DMS 273 treated with DMSO at 0.1 percent for 48 hours (cell line): Measurements from ENCODE around the gene MED7.

Experiments used
- DNase-seq: peaks from one replicate; lab custom pipeline; 2025; lab: John Stamatoyannopoulos, UW

Gene MED7

DNA sequence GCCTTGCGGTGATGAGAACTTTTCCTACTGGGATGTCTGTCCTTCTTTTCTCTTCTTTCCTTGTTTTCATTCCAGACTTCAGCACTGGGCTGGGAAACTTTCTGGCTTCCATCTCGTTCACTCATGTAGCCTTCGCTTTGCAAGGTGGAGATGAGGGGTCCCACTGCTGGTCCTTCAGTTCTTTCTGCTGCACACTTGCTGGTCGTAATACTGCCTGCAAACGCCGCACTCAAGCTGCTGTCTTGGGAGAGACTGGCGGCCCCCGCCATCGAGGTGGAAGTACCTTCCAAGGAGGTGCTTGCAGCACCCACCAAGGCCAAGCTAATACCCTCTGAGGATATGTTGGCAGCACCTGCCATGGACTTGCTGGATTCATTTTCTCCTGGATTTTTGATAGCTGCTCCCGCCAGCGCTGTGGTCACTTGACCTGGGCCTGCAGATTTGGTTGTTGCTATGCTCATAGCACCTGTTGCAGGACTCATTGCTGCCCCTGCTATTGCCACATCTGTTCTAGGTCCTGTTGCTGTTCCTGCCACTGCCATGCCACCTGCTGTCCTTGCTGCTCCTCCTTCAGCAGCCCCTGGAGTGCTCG, 20.4 kb upstream of the MED7 start:
- DNase-seq, result no peak

DNA sequence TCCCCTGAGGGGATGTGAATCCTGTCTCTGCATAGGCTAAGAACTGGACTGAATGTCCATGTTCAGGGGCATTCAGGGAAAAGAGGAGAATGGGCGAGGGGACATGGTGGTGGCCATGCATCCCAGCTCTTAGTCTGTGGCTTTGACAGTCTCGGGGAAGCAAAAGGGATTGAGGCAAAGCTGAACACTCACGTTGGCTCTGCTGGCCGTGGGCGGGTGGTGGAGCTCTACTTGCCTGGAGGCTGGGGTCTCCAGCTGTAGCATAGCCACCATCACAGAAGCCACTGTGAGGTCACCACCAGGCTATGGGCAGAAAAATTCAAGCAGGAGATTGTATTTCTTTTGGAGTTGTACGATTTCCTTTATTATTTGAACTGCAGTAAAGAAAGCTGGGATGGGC, 19.3 kb upstream of the MED7 start:
- no peak for DNase-seq

DNA sequence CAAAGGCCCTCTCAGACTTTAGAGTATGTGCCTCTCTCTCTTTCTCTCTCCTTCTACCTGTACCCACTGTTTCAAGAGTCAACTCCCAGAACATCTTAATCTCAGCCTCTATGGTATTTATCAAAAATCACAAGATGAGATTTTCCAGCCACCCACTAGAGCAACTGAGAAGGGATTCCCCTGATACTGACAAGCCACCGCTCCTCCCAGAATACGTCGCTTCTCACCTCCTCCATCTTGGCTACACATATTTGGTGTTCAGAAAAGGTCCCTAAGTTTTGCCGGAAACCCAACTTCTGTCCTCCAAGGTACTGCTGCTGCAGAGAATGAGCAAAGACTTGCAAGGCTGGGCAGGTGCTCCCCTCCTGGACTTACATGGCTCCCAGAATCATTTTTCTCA, 17.3 kb upstream of the MED7 start:
- no peak for DNase-seq

DNA sequence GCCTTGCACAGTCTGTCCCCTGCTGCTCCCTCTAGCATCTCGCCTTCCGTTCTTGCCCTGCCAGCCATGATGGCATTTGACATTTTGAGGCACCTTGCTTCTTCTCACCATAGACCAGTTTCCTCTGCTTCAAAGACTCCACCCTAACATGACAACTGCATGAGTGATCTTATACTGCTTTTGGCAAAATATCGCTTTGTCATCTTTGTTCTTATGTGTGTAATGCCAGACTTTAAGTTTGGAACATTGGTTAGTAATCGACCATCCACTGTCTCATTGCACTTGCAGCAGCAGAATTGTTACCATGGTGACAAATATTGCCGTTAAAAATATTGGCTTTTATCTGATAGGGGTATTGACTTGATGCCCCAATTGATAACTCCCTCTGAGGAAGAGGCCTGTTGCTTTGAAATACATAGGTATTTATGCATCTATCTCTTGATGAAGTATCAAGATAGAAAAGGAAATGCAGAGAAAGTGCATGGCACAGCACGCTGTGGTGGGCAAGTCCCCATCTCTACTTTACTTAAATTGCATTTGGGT, 16.6 kb upstream of the MED7 start:
- DNase-seq, result no peak

DNA sequence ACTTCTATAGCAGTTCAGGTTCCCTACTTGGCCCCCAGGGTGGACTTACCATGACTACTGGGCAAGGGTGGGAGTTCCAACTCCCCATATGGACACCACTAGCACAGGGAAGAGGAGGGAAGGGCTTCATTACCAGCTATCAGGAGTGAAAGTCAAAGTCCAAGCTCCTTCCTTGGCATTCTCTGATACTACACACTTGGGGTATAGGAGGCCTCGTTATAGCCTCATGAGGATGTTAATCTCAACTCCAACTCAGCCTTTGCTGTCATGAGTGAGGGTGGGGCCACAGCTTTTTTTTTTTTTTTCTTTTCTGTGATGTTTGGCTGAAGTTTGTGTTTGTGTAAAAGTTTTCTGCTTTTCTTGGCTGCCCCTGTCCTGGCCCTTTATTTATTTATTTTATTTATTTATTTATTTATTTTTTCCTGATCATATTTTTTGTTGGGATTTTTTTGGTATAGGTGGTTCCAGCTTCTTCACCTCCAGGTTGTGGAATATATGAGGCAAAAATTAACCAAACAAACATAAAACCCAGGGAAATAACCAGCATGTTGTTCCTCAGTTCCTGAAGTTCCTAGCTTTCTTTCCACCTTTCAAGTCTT, 14.7 kb upstream of the MED7 start:
- no peak for DNase-seq

DNA sequence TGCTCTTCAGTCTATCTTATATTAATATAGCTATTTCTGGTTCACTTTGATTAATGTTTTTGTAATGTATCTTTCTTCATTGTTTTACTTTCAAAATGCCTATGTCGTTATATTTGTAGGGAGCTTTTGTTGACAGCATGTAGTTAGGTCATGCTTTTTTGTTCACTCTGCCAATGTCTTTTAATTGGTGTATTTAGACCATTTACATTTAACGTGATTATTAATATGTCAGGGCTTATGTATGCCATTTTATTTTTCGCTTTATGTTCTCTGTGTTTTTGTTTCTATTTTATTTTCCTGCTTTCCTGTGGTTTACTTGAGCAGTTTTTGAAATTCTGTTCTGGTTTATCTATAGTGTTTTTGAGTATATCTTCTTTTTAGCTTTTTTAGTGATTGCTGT, 12.6 kb upstream of the MED7 start:
- no peak for DNase-seq

DNA sequence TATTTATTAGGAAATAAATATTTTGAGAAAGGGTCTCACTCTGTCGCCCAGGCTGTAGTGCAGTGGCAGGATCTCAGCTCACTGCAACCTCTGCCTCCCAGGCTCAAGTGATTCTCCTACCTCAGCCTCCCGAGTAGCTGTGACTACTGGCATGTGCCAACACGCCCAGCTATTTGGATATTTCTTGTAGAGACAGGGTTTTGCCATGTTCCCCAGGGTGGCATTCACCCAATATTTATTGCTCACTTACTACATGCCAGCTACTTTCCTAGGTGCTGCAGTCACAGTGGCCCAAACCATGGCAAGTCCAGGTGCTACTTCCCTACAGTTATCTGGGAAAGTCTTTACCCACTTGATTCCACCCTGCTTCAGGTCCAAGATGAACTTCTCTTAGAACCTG, 8.3 kb upstream of the MED7 start:
- DNase-seq, result no peak

DNA sequence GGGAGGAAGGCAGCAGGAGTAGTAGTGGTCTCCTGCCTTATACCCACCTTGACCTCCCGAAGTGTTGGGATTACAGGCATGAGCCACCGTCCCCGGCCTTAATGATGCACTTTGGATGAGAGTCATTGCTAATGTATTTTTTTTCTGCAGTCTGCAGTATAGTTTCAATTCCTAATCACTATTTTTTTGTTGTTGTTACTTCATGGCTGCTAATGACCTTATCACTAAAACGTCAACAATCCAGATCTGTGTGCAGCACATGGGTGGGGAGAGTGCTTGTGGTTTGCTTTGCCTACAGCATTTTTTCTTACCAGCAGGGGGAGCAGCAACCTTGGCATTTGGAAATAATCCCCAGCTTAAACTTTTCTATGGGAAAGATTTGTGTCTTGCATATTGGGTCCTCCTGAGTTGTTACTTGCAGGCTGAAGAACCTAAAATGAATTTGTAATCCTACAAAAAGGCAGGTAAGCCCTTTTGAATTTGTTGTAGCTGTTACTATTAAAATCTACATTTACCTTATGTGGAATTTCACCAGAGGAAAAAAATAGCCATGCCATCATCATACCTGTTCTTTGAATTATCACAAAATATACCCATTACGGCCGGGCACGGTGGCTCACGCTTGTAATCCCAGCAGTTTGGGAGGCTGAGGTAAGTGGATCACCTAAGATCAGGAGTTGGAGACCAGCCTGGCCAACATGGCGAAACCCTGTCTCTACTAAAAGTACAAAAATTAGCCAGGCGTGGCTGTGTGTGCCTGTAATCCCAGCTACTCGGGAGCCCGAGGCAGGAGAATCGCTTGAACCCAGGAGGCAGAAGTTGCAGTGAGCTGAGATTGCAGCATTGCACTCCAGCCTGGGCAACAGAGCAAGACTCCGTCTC, 6.3 kb upstream of the MED7 start:
- no peak for DNase-seq

DNA sequence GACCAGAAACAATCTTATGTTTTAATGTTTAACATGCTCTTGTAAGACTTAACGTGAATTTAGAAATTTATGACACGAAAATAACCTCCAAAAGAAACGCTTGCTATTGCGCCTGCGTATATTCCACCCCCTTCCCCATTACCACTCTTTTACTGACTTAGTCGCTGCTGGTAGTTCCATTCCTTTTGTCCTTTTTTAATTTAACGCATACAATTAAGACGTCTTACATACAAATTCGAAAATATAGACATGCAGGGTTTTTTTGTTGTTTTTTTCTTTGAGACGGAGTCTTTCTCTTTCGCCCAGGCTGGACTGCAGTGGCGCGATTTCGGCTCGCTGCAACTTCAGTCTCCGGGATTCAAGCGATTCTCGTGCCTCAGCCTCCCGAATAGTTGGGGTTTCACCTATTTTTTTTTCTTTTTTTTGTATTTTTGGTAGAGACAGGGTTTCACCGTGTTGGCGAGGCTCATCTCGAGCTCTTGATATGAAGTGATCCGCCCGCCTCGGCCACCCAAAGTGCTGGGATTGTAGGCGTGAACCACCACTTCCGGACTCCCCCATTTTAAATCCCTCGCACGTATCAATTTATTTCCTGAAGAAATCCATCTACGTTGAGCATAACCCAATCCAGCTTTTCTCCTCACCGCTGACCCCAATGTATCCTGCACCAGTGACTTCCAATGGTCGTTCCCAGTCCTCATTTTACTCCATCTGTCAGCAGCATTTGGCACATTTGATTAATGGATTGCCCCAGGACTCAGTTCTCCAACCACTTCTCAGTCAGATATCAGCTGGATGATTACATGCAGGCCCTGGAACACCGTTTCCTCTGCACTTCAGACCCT, 684 bp upstream of the MED7 start:
- DNase-seq, result peak; percentile 87

DNA sequence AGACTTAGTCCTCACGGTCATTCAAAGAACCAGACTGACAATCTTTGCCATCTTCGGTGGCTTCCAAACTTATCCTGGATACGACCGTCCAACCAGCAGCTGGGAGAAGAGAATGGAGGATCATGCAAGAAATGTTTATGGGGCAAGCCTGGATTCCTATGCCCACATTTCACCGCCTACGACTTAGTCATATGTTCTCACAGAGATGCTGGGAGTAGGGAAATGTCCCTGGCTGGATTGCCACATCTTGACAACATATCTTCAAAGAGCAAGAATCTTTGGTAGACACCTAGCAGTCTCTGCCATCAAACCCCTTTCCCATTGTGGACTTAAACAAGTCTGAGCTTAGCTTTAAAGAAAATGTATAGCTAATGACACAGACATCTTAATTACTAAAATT, 5.0 kb downstream of the MED7 start:
- no peak for DNase-seq

DNA sequence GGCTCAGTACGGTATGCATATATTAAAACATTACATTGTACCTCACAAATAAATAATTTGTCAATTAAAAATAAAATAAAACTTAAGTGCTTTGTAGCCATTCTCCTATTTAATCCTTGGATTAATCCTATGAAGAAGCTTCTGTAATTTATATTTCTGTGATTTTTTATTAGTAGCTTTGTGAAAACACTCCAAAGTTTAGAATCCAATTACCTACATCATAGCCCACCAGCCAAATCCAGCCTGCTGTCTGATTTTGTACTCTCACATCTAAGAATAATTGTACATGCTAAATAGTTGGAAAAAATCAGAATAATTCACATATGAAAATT, 10.4 kb downstream of the MED7 start:
- no peak for DNase-seq

DNA sequence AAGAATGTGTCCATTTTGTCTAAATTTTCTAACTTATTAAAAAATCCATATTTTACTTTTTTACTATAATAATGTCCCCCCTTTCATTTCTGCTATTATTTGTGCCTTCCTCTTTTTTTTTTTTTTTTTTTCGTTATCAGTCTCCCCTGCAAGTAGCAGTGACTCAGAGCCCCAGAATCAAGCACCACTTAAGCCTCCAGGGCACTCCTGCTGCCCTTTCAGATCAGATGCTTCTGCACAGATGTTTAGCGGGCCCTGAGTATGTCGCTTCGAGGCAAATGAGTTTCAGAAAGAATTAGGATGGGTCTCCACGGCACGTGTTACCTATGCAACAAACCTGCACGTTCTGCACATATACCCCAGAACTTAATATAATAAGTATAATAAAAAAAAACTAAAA, 11.7 kb downstream of the MED7 start:
- no peak for DNase-seq

DNA sequence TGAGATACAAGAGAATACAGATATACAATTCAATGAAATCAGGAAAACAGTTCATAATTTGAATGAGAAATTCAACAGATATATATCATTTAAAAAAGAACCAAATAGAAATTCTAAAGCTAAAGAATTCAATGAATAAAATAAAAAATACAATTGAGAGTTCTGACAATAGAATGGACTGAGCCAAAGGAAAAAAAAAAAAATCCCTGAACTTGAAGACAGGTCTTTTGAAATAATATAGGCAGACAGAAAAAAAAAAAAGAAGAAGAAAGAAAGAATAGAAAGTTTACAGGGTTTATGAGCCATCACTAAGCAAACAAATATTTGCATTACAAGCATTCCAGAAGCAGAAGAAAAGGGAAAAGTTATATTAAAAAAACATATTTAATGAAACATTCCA, 21.0 kb downstream of the MED7 start:
- DNase-seq, result no peak

DNA sequence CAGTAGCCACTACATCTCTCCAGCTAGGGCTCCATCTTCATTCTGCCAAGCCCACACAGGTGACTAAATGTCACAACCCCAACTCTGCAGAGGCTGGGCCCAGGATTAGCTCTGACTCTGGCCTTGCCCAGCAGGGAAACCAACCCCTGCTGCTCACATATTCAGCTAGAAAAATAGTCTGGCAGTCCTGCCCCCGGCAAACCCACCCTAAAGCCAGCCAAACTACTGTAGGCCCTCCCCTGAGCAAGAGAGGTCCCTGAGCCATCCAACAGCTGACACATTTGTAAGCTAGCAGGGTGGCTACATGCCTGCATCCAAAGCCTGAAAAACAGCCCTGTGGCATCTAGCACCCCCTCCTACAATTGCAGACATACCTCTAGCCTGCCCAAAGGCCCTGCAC, 22.6 kb downstream of the MED7 start:
- DNase-seq, result no peak

DNA sequence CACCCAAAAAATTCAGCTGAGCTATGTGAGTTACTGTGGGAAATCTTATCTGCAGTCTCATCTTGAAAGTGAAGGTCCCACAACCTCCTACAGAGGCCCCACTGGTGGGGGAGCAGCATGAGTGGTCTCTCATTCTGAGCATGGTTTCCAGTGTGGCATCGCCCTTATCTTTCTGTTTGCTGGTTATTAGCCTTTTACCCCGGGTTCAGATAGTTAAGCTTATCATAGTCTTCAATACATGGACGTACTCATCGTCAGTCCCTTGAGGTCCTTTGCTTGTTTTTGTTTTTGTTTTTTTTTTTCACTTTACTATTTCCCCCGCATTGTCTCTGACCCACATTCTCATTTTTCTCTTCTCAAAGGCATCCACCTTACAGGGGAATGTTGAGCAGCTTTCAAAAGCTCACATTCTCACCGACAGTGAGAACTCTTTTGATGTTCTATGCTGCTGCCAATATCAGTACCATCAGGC, 26.1 kb downstream of the MED7 start:
- DNase-seq, result no peak

DNA sequence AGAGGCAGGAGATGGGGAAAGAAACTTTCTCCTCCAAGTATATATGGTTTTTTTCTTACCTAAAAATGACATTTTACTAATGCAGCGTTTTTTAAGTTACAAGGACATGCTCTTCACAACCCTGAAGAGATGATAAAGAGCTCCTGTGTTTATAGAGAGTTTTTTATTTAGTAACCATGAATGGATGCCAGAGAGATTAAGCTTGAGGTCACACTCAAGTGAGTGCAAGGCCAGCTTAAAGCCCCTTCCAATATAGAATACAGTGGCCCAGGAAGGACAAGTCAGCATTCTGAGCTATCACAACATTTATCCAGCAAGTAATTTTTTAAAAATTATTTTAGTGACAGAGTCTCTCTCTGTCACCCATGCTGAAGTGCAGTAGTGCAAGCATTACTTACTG, 27.2 kb downstream of the MED7 start:
- no peak for DNase-seq

DNA sequence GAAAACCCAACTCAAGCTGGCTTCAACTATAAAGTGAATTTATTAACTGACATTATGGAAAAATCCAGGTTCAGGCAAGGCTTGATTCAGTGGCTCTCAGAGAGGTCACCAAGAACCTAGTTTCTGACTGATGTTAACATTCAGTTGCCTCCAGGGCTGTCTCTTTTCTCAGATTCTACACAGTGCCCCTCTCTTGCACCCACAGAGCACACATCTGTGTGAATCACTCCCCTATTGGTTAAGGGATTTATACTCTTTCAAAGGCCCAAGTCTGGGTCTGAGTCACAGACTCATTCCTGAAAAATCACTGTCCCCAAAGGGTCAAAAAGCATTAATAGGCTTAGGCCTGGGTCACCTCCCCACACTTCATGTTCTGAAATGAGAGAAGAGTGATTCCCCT, 27.7 kb downstream of the MED7 start:
- no peak for DNase-seq

DNA sequence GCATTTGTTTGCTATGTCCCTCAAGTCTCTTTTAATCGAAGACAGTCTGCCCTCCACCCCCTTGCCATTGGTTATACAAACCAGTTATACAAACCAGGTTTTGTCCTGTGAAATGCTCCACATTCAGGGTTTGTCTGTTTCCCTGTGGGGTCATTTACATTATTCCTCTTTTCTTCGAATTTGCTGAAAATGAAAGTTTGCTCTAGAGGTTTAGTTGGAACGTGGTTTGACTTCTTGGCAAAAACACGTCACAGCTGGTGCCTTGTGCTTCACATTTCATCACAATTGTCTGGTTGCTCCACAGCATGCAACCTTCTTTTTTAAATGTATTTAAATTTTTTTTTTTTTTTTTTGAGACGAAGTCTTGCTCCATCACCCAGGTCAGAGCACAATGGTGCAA, 29.7 kb downstream of the MED7 start:
- DNase-seq, result no peak

DNA sequence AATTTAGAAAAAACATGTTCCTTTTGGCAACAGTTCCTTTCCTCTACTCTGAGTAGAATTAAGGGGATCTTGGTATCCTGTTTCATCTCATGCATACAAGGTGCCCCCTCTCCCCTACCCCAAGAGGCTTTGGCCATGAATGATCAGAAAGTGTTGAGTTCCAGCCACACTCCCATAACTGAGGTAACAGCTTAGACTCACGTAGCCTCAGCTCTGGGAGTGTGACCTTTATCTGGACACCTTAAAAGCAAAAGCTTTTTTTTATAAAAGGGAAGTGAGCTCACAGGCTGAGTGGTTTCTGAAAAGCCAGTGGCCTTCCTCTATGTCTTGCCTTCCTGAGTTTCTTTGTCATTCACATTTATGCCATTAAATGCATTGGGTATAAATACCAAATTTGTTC, 32.9 kb downstream of the MED7 start:
- no peak for DNase-seq

DNA sequence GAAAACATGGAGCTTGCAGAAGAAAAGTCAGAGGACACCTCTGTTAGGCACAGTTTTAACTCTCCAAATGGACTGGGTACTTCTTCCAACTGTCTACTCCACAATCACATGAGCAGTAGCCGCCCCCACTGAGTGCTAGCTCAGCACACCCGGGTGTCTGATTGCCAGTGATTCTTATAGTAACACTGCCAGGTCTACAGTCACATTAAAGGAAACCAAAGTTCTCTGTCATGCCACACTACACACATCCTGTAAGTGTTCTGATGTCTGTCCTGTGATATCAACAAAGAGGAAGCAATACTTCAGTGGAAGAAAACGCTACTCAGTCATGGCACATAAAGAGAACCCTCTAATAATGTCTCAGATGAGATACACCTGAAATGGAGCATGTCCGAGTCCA, 33.7 kb downstream of the MED7 start, which contains the start of gene HAVCR2:
Gene HAVCR2, minus strand, starts transcription at position 69 of the 400 bp plus-strand sequence. Its CDS starts 61 bp downstream, at position 8.
- no peak for DNase-seq

DNA sequence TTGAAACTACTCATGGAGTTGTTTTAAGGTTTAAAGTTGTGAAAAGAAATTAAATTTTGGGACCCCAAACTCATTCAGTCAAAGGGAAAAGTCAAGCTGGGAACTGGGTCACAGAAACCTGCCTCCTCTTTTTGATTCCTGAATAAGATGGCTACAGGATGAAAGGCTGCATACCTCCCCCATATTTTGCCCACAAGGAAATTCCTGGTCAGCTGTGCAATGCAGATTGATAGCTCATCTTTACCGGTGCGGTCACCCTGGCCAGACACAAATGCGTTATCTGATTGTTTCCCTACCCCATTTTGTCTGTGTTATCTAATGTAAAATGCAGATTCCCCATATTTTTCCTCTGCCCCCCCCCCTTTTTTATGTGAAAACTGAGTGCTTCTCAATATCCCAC, 35.2 kb downstream of the MED7 start:
- DNase-seq, result no peak
